HepG2 (cell line): ENCODE results near the gene WBP2NL. TPM values are rescaled to one million over a fixed set of nuclear protein-coding genes. Genes with fewer than 3 reads are reported as not detected.

ENCODE experiments used
- ATF6 ChIP-seq: sonication (generic); formaldehyde crosslinking; conservative IDR thresholded peaks from 2 replicates; pipeline ENCODE4 v1.4.0; 2020; ENCODE audit warnings: missing genetic modification reagents
- CBX5 ChIP-seq: sonication (generic); formaldehyde crosslinking; IDR thresholded peaks from 2 replicates; pipeline ENCODE4 v1.4.0; 2020; ENCODE audit warnings: missing genetic modification reagents, borderline replicate concordance
- DNMT3B ChIP-seq: conservative IDR thresholded peaks from 2 replicates; pipeline ENCODE4 v1.6.1; 2016; ENCODE audit warnings: missing biosample characterization, control low read depth
- FOXA1 ChIP-seq, 2 experiments: fragments of 450-650 bp in 1 of 2; sonication (generic) in 1 of 2; formaldehyde crosslinking in 1 of 2; IDR thresholded peaks; 2 replicates each; pipeline versions ENCODE4 v1.4.0 to v1.6.1; 2016 to 2020; ENCODE audit warnings: missing genetic modification reagents in 1 of 2
- HNRNPL ChIP-seq: fragments of 200-400 bp; formaldehyde crosslinking; IDR thresholded peaks from 2 replicates; pipeline ENCODE4 v1.6.1; 2017; ENCODE audit warnings: mild to moderate bottlenecking, low read depth, low read length
- NFIB ChIP-seq: sonication (generic); formaldehyde crosslinking; IDR thresholded peaks from 2 replicates; pipeline ENCODE4 v1.9.0; 2021; ENCODE audit warnings: missing genetic modification reagents, mild to moderate bottlenecking, borderline replicate concordance
- PITX1 ChIP-seq: sonication (generic); formaldehyde crosslinking; IDR thresholded peaks from 2 replicates; pipeline ENCODE4 v1.5.1; 2020; ENCODE audit warnings: mild to moderate bottlenecking, missing genetic modification reagents
- TFDP2 ChIP-seq: sonication (generic); formaldehyde crosslinking; IDR thresholded peaks from 2 replicates; pipeline ENCODE4 v1.4.0; 2020; ENCODE audit warnings: missing genetic modification reagents
- ZNF143 ChIP-seq: sonication (generic); formaldehyde crosslinking; IDR thresholded peaks from 2 replicates; pipeline ENCODE4 v1.4.0; 2020; ENCODE audit warnings: missing genetic modification reagents
- ZNF263 ChIP-seq: sonication (generic); formaldehyde crosslinking; IDR thresholded peaks from 2 replicates; pipeline ENCODE4 v1.4.0; 2020; ENCODE audit warnings: missing genetic modification reagents
- ZNF616 ChIP-seq: sonication (generic); formaldehyde crosslinking; IDR thresholded peaks from 2 replicates; pipeline ENCODE4 v1.5.0; 2020; ENCODE audit warnings: low read depth, mild to moderate bottlenecking, missing genetic modification reagents
- polyA plus RNA-seq, 8 experiments: library from polyadenylated mRNA; depleted of rRNA in 3 of 8; stranded (reverse) in 7 of 8; unstranded in 1 of 8; fragments of >200 nt; fragmentation: Illumina TruSeq in 4 of 8; extraction: Trizol in 4 of 8; gene quantifications; 2 replicates each; pipeline versions ENCODE4 v1.2.1 to v1.2.3, GENCODE V29; 2011 to 2016; ENCODE audit warnings: low read depth in 4 of 8, missing spikeins in 1 of 8, mixed read lengths in 1 of 8; ENCODE audit not compliant: insufficient read depth in 1 of 8
- total RNA-seq, 5 experiments: library from RNA; depleted of rRNA; stranded (reverse); fragments of >200 nt; fragmentation: Illumina TruSeq; extraction: Trizol; gene quantifications; 2 replicates each; pipeline ENCODE4 v1.2.3, GENCODE V29; 2016; ENCODE audit warnings: low read depth in 1 of 5
- TF ChIP-seq, protein P1 (sequence below): sonication (generic); formaldehyde crosslinking; IDR thresholded peaks from 2 replicates; pipeline ENCODE4 v1.4.0; 2020; ENCODE audit warnings: missing genetic modification reagents
- TF ChIP-seq, protein P2 (sequence below), 2 experiments: sonication (generic) in 1 of 2; formaldehyde crosslinking in 1 of 2; IDR thresholded peaks; 2 replicates each; pipeline versions ENCODE4 v1.4.0 to v1.6.1; 2016 to 2020; ENCODE audit warnings: borderline replicate concordance in 1 of 2, low read depth in 1 of 2, mild to moderate bottlenecking in 1 of 2, missing genetic modification reagents in 1 of 2
- TF ChIP-seq, protein P3 (sequence below): sonication (generic); formaldehyde crosslinking; IDR thresholded peaks from 2 replicates; pipeline ENCODE4 v1.4.0; 2020; ENCODE audit warnings: missing genetic modification reagents; ENCODE audit errors: not compliant biosample characterization

Gene WBP2NL
- total and polyA plus RNA-seq, 2 of the 13 experiments (the other 11 are each of a cell fraction or from before 2014, with no cell fraction given) = not detected

GRCh38 chr22:42070517-42071422, 72.2 kb downstream of the WBP2NL start, which contains the start of gene NAGA (continued):
- TF ChIP-seq, protein P1, sequence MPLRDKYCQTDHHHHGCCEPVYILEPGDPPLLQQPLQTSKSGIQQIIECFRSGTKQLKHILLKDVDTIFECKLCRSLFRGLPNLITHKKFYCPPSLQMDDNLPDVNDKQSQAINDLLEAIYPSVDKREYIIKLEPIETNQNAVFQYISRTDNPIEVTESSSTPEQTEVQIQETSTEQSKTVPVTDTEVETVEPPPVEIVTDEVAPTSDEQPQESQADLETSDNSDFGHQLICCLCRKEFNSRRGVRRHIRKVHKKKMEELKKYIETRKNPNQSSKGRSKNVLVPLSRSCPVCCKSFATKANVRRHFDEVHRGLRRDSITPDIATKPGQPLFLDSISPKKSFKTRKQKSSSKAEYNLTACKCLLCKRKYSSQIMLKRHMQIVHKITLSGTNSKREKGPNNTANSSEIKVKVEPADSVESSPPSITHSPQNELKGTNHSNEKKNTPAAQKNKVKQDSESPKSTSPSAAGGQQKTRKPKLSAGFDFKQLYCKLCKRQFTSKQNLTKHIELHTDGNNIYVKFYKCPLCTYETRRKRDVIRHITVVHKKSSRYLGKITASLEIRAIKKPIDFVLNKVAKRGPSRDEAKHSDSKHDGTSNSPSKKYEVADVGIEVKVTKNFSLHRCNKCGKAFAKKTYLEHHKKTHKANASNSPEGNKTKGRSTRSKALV (CRISPR knock-in tag) = no peak
- TF ChIP-seq TFDP2 (peak; percentile 93), PITX1 (peak; percentile 91), HNRNPL (peak; percentile 95), CBX5 (CRISPR knock-in tag) (0 out of 2 replicates have a peak, but pooled peaks have one; percentile 53), ZNF263 (peak; percentile 65; the same call in 1 of the 2 replicates), NFIB (CRISPR knock-in tag) (no peak), ZNF143 (CRISPR knock-in tag) (peak; percentile 36; the same call in 1 of the 2 replicates), ATF6 (CRISPR knock-in tag) (no peak), ZNF616 (CRISPR knock-in tag) (peak; percentile 76; the same call in 1 of the 2 replicates), DNMT3B (CRISPR knock-in tag) (peak; percentile 85; the same call in 1 of the 2 replicates), FOXA1 (IDR thresholded peaks at IDR 0.05) (no peak), FOXA1 (CRISPR knock-in tag; IDR thresholded peaks at IDR 0.05) (no peak)
- TF ChIP-seq, protein P2, sequence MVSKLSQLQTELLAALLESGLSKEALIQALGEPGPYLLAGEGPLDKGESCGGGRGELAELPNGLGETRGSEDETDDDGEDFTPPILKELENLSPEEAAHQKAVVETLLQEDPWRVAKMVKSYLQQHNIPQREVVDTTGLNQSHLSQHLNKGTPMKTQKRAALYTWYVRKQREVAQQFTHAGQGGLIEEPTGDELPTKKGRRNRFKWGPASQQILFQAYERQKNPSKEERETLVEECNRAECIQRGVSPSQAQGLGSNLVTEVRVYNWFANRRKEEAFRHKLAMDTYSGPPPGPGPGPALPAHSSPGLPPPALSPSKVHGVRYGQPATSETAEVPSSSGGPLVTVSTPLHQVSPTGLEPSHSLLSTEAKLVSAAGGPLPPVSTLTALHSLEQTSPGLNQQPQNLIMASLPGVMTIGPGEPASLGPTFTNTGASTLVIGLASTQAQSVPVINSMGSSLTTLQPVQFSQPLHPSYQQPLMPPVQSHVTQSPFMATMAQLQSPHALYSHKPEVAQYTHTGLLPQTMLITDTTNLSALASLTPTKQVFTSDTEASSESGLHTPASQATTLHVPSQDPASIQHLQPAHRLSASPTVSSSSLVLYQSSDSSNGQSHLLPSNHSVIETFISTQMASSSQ (IDR thresholded peaks at IDR 0.05; ENCODE audit: low read depth) = no peak
- TF ChIP-seq, protein P2 (CRISPR knock-in tag; IDR thresholded peaks at IDR 0.05; ENCODE audit: borderline replicate concordance) = peak; percentile 59; the same call in 1 of the 2 replicates
- TF ChIP-seq, protein P3, sequence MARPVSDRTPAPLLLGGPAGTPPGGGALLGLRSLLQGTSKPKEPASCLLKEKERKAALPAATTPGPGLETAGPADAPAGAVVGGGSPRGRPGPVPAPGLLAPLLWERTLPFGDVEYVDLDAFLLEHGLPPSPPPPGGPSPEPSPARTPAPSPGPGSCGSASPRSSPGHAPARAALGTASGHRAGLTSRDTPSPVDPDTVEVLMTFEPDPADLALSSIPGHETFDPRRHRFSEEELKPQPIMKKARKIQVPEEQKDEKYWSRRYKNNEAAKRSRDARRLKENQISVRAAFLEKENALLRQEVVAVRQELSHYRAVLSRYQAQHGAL = no peak
